Common myeloid progenitor, CD34-positive (primary cell): ENCODE results near the gene RIN3.

Source experiments
- CTCF ChIA-PET: fragments of 350-600 bp; sonication (Branson Sonifier 250); formaldehyde crosslinking; loops from one replicate; lab custom pipeline; 2021; ENCODE audit warnings: antibody characterized with exemption; lab: Charles Lee
- POLR2A ChIA-PET: fragments of 350-600 bp; sonication (Branson Sonifier 250); formaldehyde crosslinking; loops from one replicate; lab custom pipeline; 2021; ENCODE audit warnings: antibody characterized with exemption; lab: Charles Lee
- DNase-seq, 3 donors: peaks; one replicate each; pipeline versions ENCODE4 v3.0.0 to v3.0.0-alpha.2; 2013
- H3K27ac ChIP-seq, 2 experiments: 1 replicate in 1 of 2; 2 replicates in 1 of 2; pipeline ENCODE4 v1.7.0; 2013; ENCODE audit warnings: inconsistent platforms in 2 of 2, low read length in 2 of 2, mild to moderate bottlenecking in 2 of 2, low read depth in 1 of 2, moderate library complexity in 1 of 2; ENCODE audit not compliant: severe bottlenecking in 2 of 2, insufficient read depth in 1 of 2, poor library complexity in 1 of 2
- H3K27me3 ChIP-seq, 5 experiments: replicated peaks in 2 of 5; 1 replicate in 3 of 5; 2 replicates in 2 of 5; pipeline versions ENCODE4 v1.6.1 to v1.7.0; 2013; ENCODE audit warnings: low read length in 4 of 5, mild to moderate bottlenecking in 2 of 5, moderate library complexity in 2 of 5, inconsistent platforms in 1 of 5; ENCODE audit not compliant: insufficient read depth in 5 of 5, control insufficient read depth in 4 of 5
- H3K36me3 ChIP-seq, 4 experiments: 1 replicate in 2 of 4; 2 replicates in 2 of 4; pipeline versions ENCODE4 v1.6.1 to v1.7.0; 2013; ENCODE audit warnings: low read length in 3 of 4, control low read depth in 1 of 4, mild to moderate bottlenecking in 1 of 4; ENCODE audit not compliant: control insufficient read depth in 4 of 4, insufficient read depth in 4 of 4
- H3K4me1 ChIP-seq, 4 experiments: 1 replicate in 3 of 4; 2 replicates in 1 of 4; pipeline versions ENCODE4 v1.6.1 to v1.7.1; 2013; ENCODE audit warnings: low read length in 3 of 4, mild to moderate bottlenecking in 3 of 4, control low read depth in 1 of 4, inconsistent platforms in 1 of 4, moderate library complexity in 1 of 4; ENCODE audit not compliant: control insufficient read depth in 4 of 4, insufficient read depth in 4 of 4; ENCODE audit errors: control extremely low read depth in 1 of 4
- H3K4me3 ChIP-seq, 7 experiments: 1 replicate in 4 of 7; 2 replicates in 3 of 7; pipeline versions ENCODE4 v1.5.1 to v1.7.0; 2013; ENCODE audit warnings: mild to moderate bottlenecking in 7 of 7, low read length in 6 of 7, moderate library complexity in 6 of 7, inconsistent platforms in 2 of 7, low read depth in 2 of 7, control low read depth in 1 of 7; ENCODE audit not compliant: insufficient read depth in 4 of 7, control insufficient read depth in 1 of 7; ENCODE audit errors: extremely low read depth in 1 of 7
- H3K9me3 ChIP-seq, 5 experiments: 1 replicate in 4 of 5; 2 replicates in 1 of 5; pipeline versions ENCODE4 v1.6.1 to v1.7.1; 2013; ENCODE audit warnings: low read length in 4 of 5, mild to moderate bottlenecking in 2 of 5, inconsistent platforms in 1 of 5, low read depth in 1 of 5, moderate library complexity in 1 of 5; ENCODE audit not compliant: control insufficient read depth in 4 of 5, insufficient read depth in 2 of 5; ENCODE audit errors: control extremely low read depth in 1 of 5
- WGBS: methylation state at CpG from one replicate; pipeline ENCODE4 v1.1.5; 2013; ENCODE audit not compliant: insufficient coverage; 5-methylcytosine and 5-hydroxymethylcytosine counted together

RIN3 gene

GRCh38 chr14:92507174-92507768 lies 6.3 kb upstream of the RIN3 start:
- Histone ChIP-seq H3K9me3 (no peaks in the 10 kb centered on the region), H3K27me3 (no peaks in the 10 kb centered on the region), H3K4me1 (peaks cover 3 to 14% (median 5%) of the 10 kb centered on the region in 4 experiments), H3K36me3 (no peaks in the 10 kb centered on the region), H3K4me3 (no peak overlapping the region), H3K27ac (no peak overlapping the region)
- peak; percentile 35 to 87 (median 79) for DNase-seq
- WGBS: 73% methylated on average over 1 of the region's 4 CpGs
- ChIA-PET POLR2A (no interaction called here), CTCF (no interaction called here)

GRCh38 chr14:92510972-92511371 lies 2.6 kb upstream of the RIN3 start:
- H3K27me3 ChIP-seq: peaks cover 0 to 5% (median 0%) of the 10 kb centered on the region in 5 experiments
- no peak for DNase-seq
- H3K27ac ChIP-seq: no peak overlapping the region
- H3K9me3 ChIP-seq: no peaks in the 10 kb centered on the region
- WGBS: 100% methylated on average over 2 of the region's 2 CpGs
- H3K4me3 ChIP-seq: no peak overlapping the region
- peaks cover 4 to 38% (median 31%) of the 10 kb centered on the region in 4 experiments for H3K4me1 ChIP-seq
- no peaks in the 10 kb centered on the region for H3K36me3 ChIP-seq
- ChIA-PET POLR2A (no interaction called here), CTCF (interaction anchor here (0.8 to 1.0 kb wide), 2 partner anchors 10 to 16 kb away, joined by 3 read pairs; no protein-coding TSS in a partner anchor)

- CTCF ChIA-PET: interaction anchor here (0.7 kb wide), 1 partner anchor 54 kb away, joined by 4 read pairs; no protein-coding TSS in a partner anchor
- WGBS: 91% methylated on average over 4 of the region's 6 CpGs
- DNase-seq: no peak
- Histone ChIP-seq H3K4me1 (peaks cover 9 to 43% (median 36%) of the 10 kb centered on the region in 4 experiments), H3K27ac (no peak overlapping the region), H3K36me3 (no peaks in the 10 kb centered on the region), H3K4me3 (no peak overlapping the region), H3K9me3 (no peaks in the 10 kb centered on the region), H3K27me3 (peaks cover 0 to 5% (median 0%) of the 10 kb centered on the region in 5 experiments)
- POLR2A ChIA-PET: no interaction called here
These were observed 1.9 kb upstream of the RIN3 start for GRCh38 chr14:92511453-92512238.

- no peaks in the 10 kb centered on the region for H3K9me3 ChIP-seq
- peak overlapping the region; percentile 47 to 88 (median 77) for H3K4me3 ChIP-seq
- H3K27ac ChIP-seq: no peak overlapping the region
- peaks cover 6 to 48% (median 41%) of the 10 kb centered on the region in 4 experiments for H3K4me1 ChIP-seq
- WGBS: 78% methylated on average over 8 of the region's 9 CpGs
- H3K27me3 ChIP-seq: peaks cover 0 to 5% (median 0%) of the 10 kb centered on the region in 5 experiments
- ChIA-PET CTCF (interaction anchor here (1.0 to 1.2 kb wide), 2 partner anchors 23 to 72 kb away, joined by 3 read pairs; no protein-coding TSS in a partner anchor), POLR2A (interaction anchor here (0.8 kb wide), 1 partner anchor 23 kb away, joined by 3 read pairs; no protein-coding TSS in a partner anchor)
- no peak for DNase-seq
- H3K36me3 ChIP-seq: no peaks in the 10 kb centered on the region
These were observed 776 bp upstream of the RIN3 start for GRCh38 chr14:92512807-92513203.

GRCh38 chr14:92513966-92514843 lies 624 bp downstream of the RIN3 start:
- POLR2A ChIA-PET: no interaction called here
- whole genome bisulfite sequencing: 7% methylated on average over 68 of the region's 81 CpGs
- Histone ChIP-seq H3K27ac (peak overlapping the region in 1 of 2 experiments; percentile 58), H3K36me3 (no peaks in the 10 kb centered on the region), H3K27me3 (peaks cover 0 to 5% (median 0%) of the 10 kb centered on the region in 5 experiments), H3K4me3 (peak overlapping the region; percentile 47 to 88 (median 77)), H3K9me3 (no peaks in the 10 kb centered on the region), H3K4me1 (peaks cover 6 to 61% (median 49%) of the 10 kb centered on the region in 4 experiments)
- peak in 1 of 3 donors; percentile 59 for DNase-seq
- CTCF ChIA-PET: interaction anchor here (0.8 to 1.2 kb wide), 2 partner anchors 9 to 71 kb away, joined by 3 read pairs; no protein-coding TSS in a partner anchor

- peaks cover 6 to 69% (median 55%) of the 10 kb centered on the region in 4 experiments for H3K4me1 ChIP-seq
- DNase-seq: no peak
- H3K27ac ChIP-seq: no peak overlapping the region
- POLR2A ChIA-PET: no interaction called here
- CTCF ChIA-PET: interaction anchor here (0.5 to 1.3 kb wide), 3 partner anchors 8 to 168 kb away, joined by 3 to 4 read pairs (median 3); no protein-coding TSS in a partner anchor
- H3K27me3 ChIP-seq: peaks cover 0 to 5% (median 0%) of the 10 kb centered on the region in 5 experiments
- H3K4me3 ChIP-seq: peak overlapping the region; percentile 47 to 88 (median 77)
- H3K36me3 ChIP-seq: no peaks in the 10 kb centered on the region
- WGBS: 70% methylated on average over 10 of the region's 15 CpGs
- no peaks in the 10 kb centered on the region for H3K9me3 ChIP-seq
These were observed 1.4 kb downstream of the RIN3 start for GRCh38 chr14:92514844-92515514.
